Activated CD4-positive, alpha-beta memory T cell treated with anti-CD3 and anti-CD28 coated beads for 36 hours (primary cell): ENCODE results near the gene WDR35. TPM values are rescaled to one million over a fixed set of nuclear protein-coding genes. Genes with fewer than 3 reads are reported as not detected.
A peak's percentile ranks its signal among the peaks of the same experiment; 100 is the strongest.
"Not testable (repeated sequence)": the region's sequence is repeated elsewhere in the genome, so short reads cannot be mapped to it uniquely, and the experiment has no call there.

Experiments used
- CTCF ChIA-PET: fragments of 350-600 bp; sonication (Branson Sonifier 250); formaldehyde crosslinking; loops from one replicate; lab custom pipeline; 2021; ENCODE audit warnings: antibody characterized with exemption, inconsistent platforms; lab: Charles Lee
- POLR2A ChIA-PET: fragments of 350-600 bp; sonication (Branson Sonifier 250); formaldehyde crosslinking; loops from one replicate; lab custom pipeline; 2021; ENCODE audit warnings: antibody characterized with exemption; lab: Charles Lee
- DNase-seq: peaks from one replicate; pipeline ENCODE4 v3.0.0-alpha.2; 2020
- H3K27ac Mint-ChIP-seq: one replicate; pipeline ENCODE4 v1.8.0; 2021; ENCODE audit warnings: mixed read lengths
- H3K27me3 Mint-ChIP-seq: one replicate; pipeline ENCODE4 v1.8.0; 2021; ENCODE audit warnings: mixed read lengths
- H3K36me3 Mint-ChIP-seq: one replicate; pipeline ENCODE4 v1.8.0; 2021; ENCODE audit warnings: mixed read lengths
- H3K4me1 Mint-ChIP-seq: one replicate; pipeline ENCODE4 v1.8.0; 2021; ENCODE audit warnings: low read depth, mixed read lengths
- H3K4me3 Mint-ChIP-seq: one replicate; pipeline ENCODE4 v1.8.0; 2021; ENCODE audit warnings: mild to moderate bottlenecking, mixed read lengths
- H3K9me3 Mint-ChIP-seq: one replicate; pipeline ENCODE4 v1.8.0; 2021; ENCODE audit warnings: mixed read lengths
- intact Hi-C: fragments of 100-400 bp; cut with micrococcal nuclease; formaldehyde crosslinking; loops from one replicate; pipeline ENCODE4 v1.15.1; 2023
- total RNA-seq, 2 experiments: library from RNA; stranded (reverse); gene quantifications; one replicate each; pipeline ENCODE4 v1.2.3, GENCODE V29; 2021

The WDR35 gene
- total RNA-seq, 2 experiments from 2014 or later = 6.0 to 7.1 TPM

GRCh38 chr2:19932928-19933327 lies 57.0 kb downstream of the WDR35 start:
- H3K4me1 Mint-ChIP-seq = no peaks in the 10 kb centered on the region
- no peak for DNase-seq
- CTCF ChIA-PET = no interaction called here
- no peaks in the 10 kb centered on the region for H3K27me3 Mint-ChIP-seq
- no peak overlapping the region for H3K27ac Mint-ChIP-seq
- POLR2A ChIA-PET = no interaction called here
- H3K9me3 Mint-ChIP-seq = peaks cover 14% of the 10 kb centered on the region
- peaks cover 38% of the 10 kb centered on the region for H3K36me3 Mint-ChIP-seq
- H3K4me3 Mint-ChIP-seq = no peak overlapping the region
- intact Hi-C loops = no loop called here

GRCh38 chr2:19929226-19929625 lies 60.7 kb downstream of the WDR35 start:
- CTCF ChIA-PET = interaction anchor here (0.6 kb wide), 1 partner anchor 20 kb away, joined by 3 read pairs; no protein-coding TSS in a partner anchor
- H3K4me3 Mint-ChIP-seq = no peak overlapping the region
- H3K27ac Mint-ChIP-seq = no peak overlapping the region
- DNase-seq = no peak
- H3K36me3 Mint-ChIP-seq = peaks cover 56% of the 10 kb centered on the region
- intact Hi-C loops = no loop called here
- H3K27me3 Mint-ChIP-seq = no peaks in the 10 kb centered on the region
- no peaks in the 10 kb centered on the region for H3K4me1 Mint-ChIP-seq
- POLR2A ChIA-PET = interaction anchor here (0.6 kb wide), 1 partner anchor 18 kb away, joined by 3 read pairs; no protein-coding TSS in a partner anchor
- peaks cover 36% of the 10 kb centered on the region for H3K9me3 Mint-ChIP-seq

GRCh38 chr2:19927816-19928215 lies 62.1 kb downstream of the WDR35 start:
- H3K4me1 Mint-ChIP-seq, H3K4me3 Mint-ChIP-seq, intact Hi-C loops, H3K27me3 Mint-ChIP-seq, H3K27ac Mint-ChIP-seq, DNase-seq, POLR2A ChIA-PET, CTCF ChIA-PET: not testable (repeated sequence)
- H3K36me3 Mint-ChIP-seq = peaks cover 60% of the 10 kb centered on the region
- H3K9me3 Mint-ChIP-seq = peaks cover 36% of the 10 kb centered on the region

GRCh38 chr2:19924526-19924925 lies 65.4 kb downstream of the WDR35 start:
- DNase-seq, H3K27me3 Mint-ChIP-seq, intact Hi-C loops, H3K4me3 Mint-ChIP-seq, H3K27ac Mint-ChIP-seq, POLR2A ChIA-PET, H3K4me1 Mint-ChIP-seq, CTCF ChIA-PET: not testable (repeated sequence)
- Mint-ChIP-seq H3K36me3 (peaks cover 52% of the 10 kb centered on the region), H3K9me3 (peaks cover 33% of the 10 kb centered on the region)

- POLR2A ChIA-PET, intact Hi-C loops, CTCF ChIA-PET: not testable (repeated sequence)
Observed at GRCh38 chr2:19922188-19922587, 67.7 kb downstream of the WDR35 start.

GRCh38 chr2:19916385-19916950 lies 73.4 kb downstream of the WDR35 start:
- ChIA-PET POLR2A (no interaction called here), CTCF (no interaction called here)
- no peaks in the 10 kb centered on the region for H3K27me3 Mint-ChIP-seq
- peaks cover 12% of the 10 kb centered on the region for H3K36me3 Mint-ChIP-seq
- H3K27ac Mint-ChIP-seq = no peak overlapping the region
- no peak overlapping the region for H3K4me3 Mint-ChIP-seq
- DNase-seq = no peak
- H3K4me1 Mint-ChIP-seq = no peaks in the 10 kb centered on the region
- intact Hi-C loops = no loop called here
- H3K9me3 Mint-ChIP-seq = no peaks in the 10 kb centered on the region

More at GRCh38 chr2:19922188-19922587, 67.7 kb downstream of the WDR35 start:
- Mint-ChIP-seq H3K36me3 (peaks cover 41% of the 10 kb centered on the region), H3K9me3 (peaks cover 14% of the 10 kb centered on the region)
- not testable (repeated sequence) for H3K4me3 Mint-ChIP-seq, H3K4me1 Mint-ChIP-seq, H3K27me3 Mint-ChIP-seq, DNase-seq, H3K27ac Mint-ChIP-seq

- Mint-ChIP-seq H3K4me1 (no peaks in the 10 kb centered on the region), H3K27ac (no peak overlapping the region), H3K4me3 (no peak overlapping the region), H3K36me3 (peaks cover 13% of the 10 kb centered on the region), H3K9me3 (no peaks in the 10 kb centered on the region), H3K27me3 (no peaks in the 10 kb centered on the region)
- DNase-seq = no peak
- intact Hi-C loops = no loop called here
- CTCF ChIA-PET = no interaction called here
- POLR2A ChIA-PET = no interaction called here
Observed at GRCh38 chr2:19914266-19914975, 75.5 kb downstream of the WDR35 start.

- ChIA-PET POLR2A (no interaction called here), CTCF (no interaction called here)
- Mint-ChIP-seq H3K36me3 (peaks cover 7% of the 10 kb centered on the region), H3K4me3 (no peak overlapping the region), H3K4me1 (no peaks in the 10 kb centered on the region), H3K9me3 (no peaks in the 10 kb centered on the region), H3K27me3 (no peaks in the 10 kb centered on the region), H3K27ac (no peak overlapping the region)
- no peak for DNase-seq
- intact Hi-C loops = no loop called here
Observed at GRCh38 chr2:19911808-19912509, 77.9 kb downstream of the WDR35 start.

GRCh38 chr2:19902216-19902740 lies 87.6 kb downstream of the WDR35 start:
- Mint-ChIP-seq H3K36me3 (peaks cover 9% of the 10 kb centered on the region), H3K4me3 (peak overlapping the region; percentile 83), H3K27ac (peak overlapping the region; percentile 93), H3K27me3 (peaks cover 2% of the 10 kb centered on the region), H3K9me3 (peaks cover 8% of the 10 kb centered on the region), H3K4me1 (peaks cover 36% of the 10 kb centered on the region)
- intact Hi-C loops = loop anchor here (1.0 kb wide), 1 partner anchor 88 kb away; the partner anchor contains the start of gene WDR35
- CTCF ChIA-PET = interaction anchor here (0.7 kb wide), 1 partner anchor 275 kb away, joined by 3 read pairs; no protein-coding TSS in a partner anchor
- POLR2A ChIA-PET = interaction anchor here (0.6 to 1.1 kb wide), 2 partner anchors 29 to 149 kb away, joined by 3 read pairs; partner anchors contain the start of gene LAPTM4A
- no peak for DNase-seq

GRCh38 chr2:19901442-19902215 lies 88.3 kb downstream of the WDR35 start, which contains the start of gene TTC32:
TTC32 (minus strand) TSS chr2:19901983; CDS start chr2:19901854, 129 bp downstream.
- Mint-ChIP-seq H3K27ac (peak within 1 kb of the TSS; percentile 93), H3K27me3 (peaks cover 2% of the 10 kb centered on the region), H3K9me3 (peaks cover 8% of the 10 kb centered on the region), H3K36me3 (peaks cover 9% of the 10 kb centered on the region), H3K4me1 (peaks cover 38% of the 10 kb centered on the region), H3K4me3 (peak within 1 kb of the TSS; percentile 83)
- peak; percentile 95 for DNase-seq
- CTCF ChIA-PET = interaction anchor here (1.0 kb wide), 1 partner anchor 113 kb away, joined by 3 read pairs; no protein-coding TSS in a partner anchor
- POLR2A ChIA-PET = interaction anchor here (1.0 to 2.3 kb wide), 3 partner anchors 150 to 1342 kb away, joined by 3 to 9 read pairs (median 5); partner anchors contain the start of genes LAPTM4A, RDH14 and RHOB
- intact Hi-C loops = loop anchor here (1.0 to 2.0 kb wide), 7 partner anchors 33 to 921 kb away; partner anchors contain the start of genes HS1BP3, LAPTM4A, LDAH and WDR35

GRCh38 chr2:19900931-19901441 lies 88.9 kb downstream of the WDR35 start:
- no peak for DNase-seq
- Mint-ChIP-seq H3K9me3 (peaks cover 8% of the 10 kb centered on the region), H3K4me3 (peak overlapping the region; percentile 83), H3K27me3 (peaks cover 2% of the 10 kb centered on the region), H3K27ac (peak overlapping the region; percentile 93), H3K4me1 (peaks cover 39% of the 10 kb centered on the region), H3K36me3 (peaks cover 9% of the 10 kb centered on the region)
- intact Hi-C loops = loop anchor here (1.0 to 2.0 kb wide), 9 partner anchors 32 to 1341 kb away; partner anchors contain the start of genes HS1BP3, LAPTM4A, LDAH and PUM2
- ChIA-PET POLR2A (interaction anchor here (1.0 to 2.3 kb wide), 4 partner anchors 32 to 1341 kb away, joined by 3 to 9 read pairs (median 4); partner anchors contain the start of genes LAPTM4A, RDH14 and RHOB), CTCF (interaction anchor here (1.0 kb wide), 1 partner anchor 114 kb away, joined by 3 read pairs; no protein-coding TSS in a partner anchor)
